IPS-15b (cell line): ENCODE results near the gene FBLN1.
"Not testable (repeated sequence)": the region's sequence is repeated elsewhere in the genome, so short reads cannot be mapped to it uniquely, and the experiment has no call there.

Source experiments
- H3K27me3 ChIP-seq: one replicate; pipeline ENCODE4 v1.6.1; 2013; ENCODE audit warnings: low read length; ENCODE audit not compliant: control insufficient read depth, insufficient read depth
- H3K36me3 ChIP-seq: one replicate; pipeline ENCODE4 v1.6.1; 2013; ENCODE audit warnings: low read length; ENCODE audit not compliant: control insufficient read depth, insufficient read depth
- H3K4me1 ChIP-seq: one replicate; pipeline ENCODE4 v1.6.1; 2013; ENCODE audit warnings: mild to moderate bottlenecking, low read length; ENCODE audit not compliant: control insufficient read depth, insufficient read depth
- H3K4me3 ChIP-seq: one replicate; pipeline ENCODE4 v1.5.1; 2013; ENCODE audit warnings: low read depth, low read length
- H3K9ac ChIP-seq: one replicate; pipeline ENCODE4 v1.6.1; 2013; ENCODE audit warnings: low read depth, mild to moderate bottlenecking, low read length
- H3K9me3 ChIP-seq: one replicate; pipeline ENCODE4 v1.6.1; 2013; ENCODE audit warnings: mild to moderate bottlenecking, low read length; ENCODE audit not compliant: control insufficient read depth, insufficient read depth

Gene FBLN1

GRCh38 chr22:45600790-45601730 is 98.4 kb downstream of the FBLN1 start:
- Histone ChIP-seq H3K36me3 (no peaks in the 10 kb centered on the region), H3K27me3 (no peaks in the 10 kb centered on the region), H3K4me1 (no peaks in the 10 kb centered on the region), H3K9me3 (no peaks in the 10 kb centered on the region), H3K4me3 (no peak overlapping the region), H3K9ac (no peak overlapping the region)

DNA sequence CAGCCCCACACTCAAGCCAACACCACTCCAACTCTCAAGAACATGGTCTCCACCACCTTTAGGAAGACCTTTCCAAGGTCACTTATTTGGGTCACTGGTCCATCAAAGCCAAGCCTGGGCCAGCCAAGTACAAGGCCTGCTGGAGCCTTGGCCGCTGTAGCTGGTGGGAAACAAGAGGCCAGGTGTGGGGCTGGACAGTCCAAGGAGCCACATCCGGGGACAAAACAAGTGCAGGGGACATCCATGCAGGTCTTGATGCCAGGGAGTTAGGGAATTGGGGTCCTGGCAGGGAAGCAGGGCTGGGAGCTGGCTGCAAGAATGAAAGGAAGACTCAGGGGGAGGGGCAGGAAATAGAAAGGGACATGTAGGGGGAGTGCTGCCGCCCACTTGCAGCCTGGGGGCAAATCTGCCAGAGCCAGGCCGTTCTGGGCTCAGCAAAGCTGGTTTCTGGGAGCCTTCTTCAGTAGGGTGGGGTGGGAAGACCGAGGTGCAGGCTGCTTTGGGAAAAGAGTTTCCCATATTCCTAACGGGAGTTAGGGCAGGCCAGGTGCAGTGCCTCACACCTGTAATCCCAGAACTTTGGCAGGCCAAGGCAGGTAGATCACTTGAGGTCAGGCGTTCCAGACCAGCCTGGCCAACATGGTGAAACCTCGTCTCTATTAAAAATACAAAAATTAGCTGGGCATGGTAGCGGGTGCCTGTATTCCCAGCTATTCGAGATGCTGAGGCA is 99.5 kb downstream of the FBLN1 start:
- Histone ChIP-seq H3K27me3 (no peaks in the 10 kb centered on the region), H3K9ac (no peak overlapping the region), H3K36me3 (no peaks in the 10 kb centered on the region), H3K4me1 (no peaks in the 10 kb centered on the region), H3K4me3 (no peak overlapping the region), H3K9me3 (no peaks in the 10 kb centered on the region)

GRCh38 chr22:45602824-45603595 is 100.3 kb downstream of the FBLN1 start:
- no peak overlapping the region for H3K4me3 ChIP-seq
- no peak overlapping the region for H3K9ac ChIP-seq
- H3K27me3 ChIP-seq: no peaks in the 10 kb centered on the region
- H3K9me3 ChIP-seq: no peaks in the 10 kb centered on the region
- H3K4me1 ChIP-seq: no peaks in the 10 kb centered on the region
- H3K36me3 ChIP-seq: no peaks in the 10 kb centered on the region

GRCh38 chr22:45603619-45604018 is 100.9 kb downstream of the FBLN1 start:
- Histone ChIP-seq H3K9me3 (no peaks in the 10 kb centered on the region), H3K27me3 (no peaks in the 10 kb centered on the region), H3K36me3 (no peaks in the 10 kb centered on the region), H3K9ac (no peak overlapping the region), H3K4me3 (no peak overlapping the region), H3K4me1 (no peaks in the 10 kb centered on the region)

- not testable (repeated sequence) for H3K9ac ChIP-seq, H3K4me1 ChIP-seq, H3K9me3 ChIP-seq, H3K4me3 ChIP-seq, H3K27me3 ChIP-seq, H3K36me3 ChIP-seq
These were observed 105.4 kb downstream of the FBLN1 start for GRCh38 chr22:45608045-45608444.

- no peaks in the 10 kb centered on the region for H3K4me1 ChIP-seq
- H3K36me3 ChIP-seq: no peaks in the 10 kb centered on the region
- H3K9me3 ChIP-seq: no peaks in the 10 kb centered on the region
- no peak overlapping the region for H3K9ac ChIP-seq
- H3K27me3 ChIP-seq: no peaks in the 10 kb centered on the region
- H3K4me3 ChIP-seq: no peak overlapping the region
These were observed 106.1 kb downstream of the FBLN1 start for GRCh38 chr22:45608763-45609180.

DNA sequence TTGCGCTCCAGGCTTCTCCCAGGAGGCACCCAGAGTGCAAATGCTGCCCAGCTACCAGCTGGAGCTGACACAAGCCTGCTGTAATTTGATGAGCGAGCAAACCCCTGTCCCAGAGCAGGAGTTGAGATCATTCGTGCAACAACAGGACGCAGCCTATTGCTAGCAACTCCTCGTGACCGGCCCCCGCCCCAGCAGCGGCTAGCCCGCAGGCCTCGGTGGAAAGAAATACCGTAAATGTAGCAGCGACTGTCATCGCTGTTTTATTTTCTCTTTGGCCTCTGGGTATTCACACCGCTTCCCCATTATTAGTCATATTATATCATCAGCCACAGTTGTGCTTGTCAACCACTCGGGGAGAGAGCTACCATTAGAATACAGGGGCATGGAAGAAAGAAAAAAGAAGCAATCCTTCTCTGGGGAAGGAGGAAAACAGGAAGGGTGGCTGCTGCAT is 109.8 kb downstream of the FBLN1 start:
- no peaks in the 10 kb centered on the region for H3K4me1 ChIP-seq
- H3K9me3 ChIP-seq: no peaks in the 10 kb centered on the region
- H3K27me3 ChIP-seq: no peaks in the 10 kb centered on the region
- no peak overlapping the region for H3K9ac ChIP-seq
- H3K4me3 ChIP-seq: no peak overlapping the region
- H3K36me3 ChIP-seq: no peaks in the 10 kb centered on the region

DNA sequence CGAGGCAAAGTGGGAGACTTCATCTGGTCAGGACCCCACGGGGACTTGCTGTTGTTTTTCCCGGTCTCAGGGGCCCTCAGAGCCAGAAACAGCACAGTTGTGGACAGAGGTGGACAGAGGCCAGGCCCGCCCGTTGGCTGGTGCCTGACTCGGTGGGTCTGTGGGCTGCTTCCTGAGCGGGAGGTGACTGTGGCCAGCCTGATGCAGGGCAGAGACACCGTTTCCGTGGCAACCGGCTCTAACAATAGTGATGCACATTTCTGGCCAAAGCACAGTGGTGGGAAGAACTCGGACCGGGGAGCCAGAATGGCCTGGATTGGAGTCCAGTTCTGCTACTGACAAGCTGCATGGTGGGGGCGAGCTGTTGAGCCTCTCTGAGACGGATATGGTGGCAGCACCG is 110.3 kb downstream of the FBLN1 start:
- no peak overlapping the region for H3K9ac ChIP-seq
- no peaks in the 10 kb centered on the region for H3K9me3 ChIP-seq
- H3K36me3 ChIP-seq: no peaks in the 10 kb centered on the region
- H3K4me3 ChIP-seq: no peak overlapping the region
- no peaks in the 10 kb centered on the region for H3K27me3 ChIP-seq
- H3K4me1 ChIP-seq: no peaks in the 10 kb centered on the region

DNA sequence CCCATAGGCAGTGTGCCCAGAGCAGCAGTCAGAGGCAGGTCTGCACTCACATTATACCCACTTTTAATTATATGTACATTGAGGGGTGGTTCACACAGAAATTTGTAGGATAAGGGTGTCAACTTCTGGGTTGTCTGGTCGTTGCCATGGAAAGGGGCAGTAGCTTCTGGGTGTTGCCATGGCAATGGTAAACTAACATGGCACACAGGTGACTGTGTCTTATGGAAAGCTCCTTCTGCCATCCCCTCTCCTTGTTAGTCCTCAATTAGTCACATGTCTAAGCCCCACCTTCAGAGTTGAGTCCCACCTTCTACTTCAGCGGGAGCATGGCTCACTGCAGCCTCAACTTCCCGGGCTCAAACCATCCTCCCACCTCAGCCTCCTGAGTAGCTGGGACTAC is 112.7 kb downstream of the FBLN1 start:
- Histone ChIP-seq H3K4me3 (no peak overlapping the region), H3K27me3 (no peaks in the 10 kb centered on the region), H3K36me3 (no peaks in the 10 kb centered on the region), H3K4me1 (peaks cover 4% of the 10 kb centered on the region), H3K9me3 (no peaks in the 10 kb centered on the region), H3K9ac (no peak overlapping the region)

- Histone ChIP-seq H3K9me3 (no peaks in the 10 kb centered on the region), H3K27me3 (no peaks in the 10 kb centered on the region), H3K36me3 (no peaks in the 10 kb centered on the region), H3K4me1 (peaks cover 4% of the 10 kb centered on the region), H3K4me3 (no peak overlapping the region), H3K9ac (no peak overlapping the region)
These were observed 113.7 kb downstream of the FBLN1 start for GRCh38 chr22:45616432-45616831.

DNA sequence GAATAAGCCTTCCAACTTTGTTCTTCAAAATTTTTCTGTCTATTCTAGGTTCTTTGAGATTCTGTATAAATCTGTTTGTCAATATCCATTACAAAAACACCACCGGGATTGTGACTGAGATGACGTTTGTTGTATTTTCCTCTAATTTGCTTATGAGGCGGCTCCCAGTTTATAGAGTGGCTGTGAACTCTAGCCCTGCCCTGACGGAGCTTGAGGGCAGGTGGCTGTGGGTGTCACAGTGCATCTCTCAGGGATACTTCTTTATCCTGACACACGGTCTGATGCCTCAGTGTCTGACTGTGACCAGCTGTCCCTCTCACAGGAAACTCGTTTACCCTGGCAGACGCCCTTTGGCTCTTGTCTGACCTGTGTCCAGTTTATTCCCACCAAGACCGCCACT is 115.3 kb downstream of the FBLN1 start:
- Histone ChIP-seq H3K27me3 (no peaks in the 10 kb centered on the region), H3K36me3 (no peaks in the 10 kb centered on the region), H3K9ac (no peak overlapping the region), H3K4me3 (no peak overlapping the region), H3K4me1 (peaks cover 4% of the 10 kb centered on the region), H3K9me3 (no peaks in the 10 kb centered on the region)
